Putamen (tissue), 1 donor: ENCODE measurements around the gene POLR3A.
"Not testable (repeated sequence)": the region's sequence is repeated elsewhere in the genome, so short reads cannot be mapped to it uniquely, and the experiment has no call there.

Source experiments
- DNase-seq: peaks from one replicate; pipeline ENCODE4 v3.0.0-alpha.2; 2016; ENCODE audit warnings: low spot score

POLR3A gene

DNA sequence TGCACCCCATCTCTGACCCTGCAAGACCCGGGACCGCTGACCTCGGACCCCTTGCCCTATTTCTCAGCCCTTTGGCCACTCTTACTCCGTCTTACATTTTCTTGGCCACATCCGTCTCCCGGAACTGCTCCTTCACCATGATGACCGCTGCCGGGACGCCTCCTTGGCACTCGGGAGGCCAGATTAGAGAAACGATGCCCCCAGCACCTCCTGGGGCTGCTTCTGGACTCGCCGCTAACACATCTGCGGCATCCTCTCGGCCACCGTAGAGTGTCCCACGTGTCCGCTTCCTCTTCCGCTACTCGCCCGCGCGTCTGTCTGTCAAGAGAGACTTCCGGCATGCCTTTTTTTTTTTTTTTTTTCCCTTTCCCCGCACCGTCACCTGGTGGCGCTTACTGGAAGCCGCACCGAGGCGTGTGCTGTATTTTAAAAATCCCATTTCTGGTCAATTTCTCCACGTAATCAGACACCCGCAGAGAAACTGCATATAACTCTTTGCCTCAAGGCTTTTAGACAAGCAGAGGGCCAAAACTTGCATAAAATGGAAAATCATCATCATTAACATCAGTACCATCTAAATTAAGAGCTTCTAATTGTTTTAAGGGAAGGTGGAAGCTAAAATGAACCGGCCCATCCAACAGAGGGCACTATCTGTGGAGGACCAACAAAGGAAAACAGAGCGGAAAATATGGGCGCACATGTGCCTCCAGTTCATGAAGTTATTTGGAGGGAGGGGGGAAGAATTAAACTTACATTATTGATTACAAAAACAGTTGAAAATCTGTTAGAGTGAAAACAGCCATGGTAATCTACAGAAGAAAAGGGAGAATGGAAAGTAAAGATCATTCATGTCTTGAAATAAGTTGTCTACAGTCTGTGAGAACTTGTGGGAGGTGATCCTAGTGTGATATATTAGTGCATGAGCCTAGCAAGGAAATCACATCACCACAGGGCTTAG, at the start of gene POLR3A:
POLR3A (minus strand) TSS at position 247 of the 958 bp plus-strand sequence; CDS start at position 139, 108 bp downstream.
- peak; percentile 88 for DNase-seq

DNA sequence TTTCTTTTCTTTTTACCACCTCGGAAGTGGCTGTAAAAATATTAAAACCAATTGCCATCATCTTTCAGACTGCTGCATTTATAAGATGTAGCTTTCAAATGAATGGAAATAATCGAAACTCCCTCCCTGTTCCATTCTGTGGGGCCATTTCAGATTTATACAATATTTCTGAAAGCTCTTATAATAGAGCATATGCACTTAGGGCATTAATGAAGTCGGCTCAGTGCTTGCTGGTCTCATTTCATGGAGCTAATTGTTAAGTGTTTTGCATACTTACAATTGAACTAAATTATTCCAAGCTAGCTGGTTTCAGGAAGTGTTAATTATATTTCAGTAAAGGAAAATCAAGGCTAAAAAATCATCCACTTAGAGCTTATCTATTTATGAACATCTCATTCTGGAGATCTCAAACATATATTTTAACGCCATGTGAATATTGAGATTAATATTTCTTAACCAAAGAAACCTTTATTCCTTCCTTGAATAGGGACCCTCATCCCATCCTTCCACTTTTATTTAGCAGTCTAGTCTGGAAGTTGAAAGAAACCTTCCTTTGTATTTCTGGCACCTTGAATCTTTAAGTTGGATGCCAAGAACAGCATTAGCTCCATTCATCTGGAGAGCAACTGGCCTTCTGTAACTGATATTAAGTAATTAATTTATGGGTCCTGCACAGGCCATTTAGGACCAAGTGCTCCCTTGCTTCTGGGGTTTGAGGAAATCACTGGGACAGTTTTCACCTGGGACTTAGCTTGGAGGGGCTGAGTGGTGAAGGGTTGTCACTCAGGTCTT, 49.4 kb upstream of the POLR3A start:
- DNase-seq: no peak

DNA sequence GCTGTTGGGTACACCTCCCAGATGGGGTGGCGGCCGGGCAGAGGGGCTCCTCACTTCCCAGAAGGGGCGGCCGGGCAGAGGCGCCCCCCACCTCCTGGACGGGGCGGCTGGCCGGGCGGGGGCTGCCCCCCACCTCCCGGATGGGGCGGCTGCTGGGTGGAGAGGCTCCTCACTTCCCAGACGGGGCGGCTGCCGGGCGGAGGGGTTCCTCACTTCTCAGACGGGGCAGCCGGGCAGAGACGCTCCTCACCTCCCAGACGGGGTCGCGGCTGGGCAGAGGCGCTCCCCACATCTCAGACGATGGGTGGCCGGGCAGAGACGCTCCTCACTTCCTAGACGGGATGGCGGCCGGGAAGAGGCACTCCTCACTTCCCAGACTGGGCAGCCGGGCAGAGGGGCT, 46.5 kb upstream of the POLR3A start:
- DNase-seq: not testable (repeated sequence)

DNA sequence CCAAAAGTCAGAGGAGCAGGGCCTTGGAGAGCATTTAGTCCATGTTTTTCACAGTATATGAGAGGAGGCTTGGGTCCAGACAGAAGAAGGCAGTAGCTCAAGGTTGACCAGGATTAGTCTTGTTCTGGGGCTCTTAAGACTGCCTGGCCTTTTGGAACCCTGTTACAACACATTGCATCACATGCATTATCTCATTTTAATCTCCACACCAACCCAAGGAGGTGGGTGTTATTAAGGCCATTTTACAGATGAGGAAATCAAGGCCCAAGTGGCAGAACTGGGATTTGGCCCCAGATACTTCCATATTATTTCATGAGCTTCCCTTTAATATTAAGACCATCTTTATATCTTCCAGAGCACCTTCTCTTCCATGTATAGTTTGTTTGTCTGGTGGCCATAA, 43.2 kb upstream of the POLR3A start:
- DNase-seq: no peak

DNA sequence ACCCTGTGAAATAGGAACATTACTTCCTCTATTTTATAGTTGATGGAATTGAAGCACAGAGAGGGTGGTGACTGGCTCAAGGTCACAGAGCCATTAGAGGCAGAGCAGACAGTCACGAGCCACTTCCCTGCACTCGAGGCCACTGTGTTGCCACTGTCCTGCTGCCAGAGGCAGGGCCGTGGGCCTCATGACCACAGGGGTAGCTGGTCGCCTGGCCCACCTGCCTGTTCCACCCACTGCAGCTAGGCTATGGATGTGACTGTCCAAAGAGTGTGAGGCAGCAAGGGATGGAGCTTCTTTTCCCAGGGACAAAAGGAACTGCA, 42.5 kb upstream of the POLR3A start:
- no peak for DNase-seq

DNA sequence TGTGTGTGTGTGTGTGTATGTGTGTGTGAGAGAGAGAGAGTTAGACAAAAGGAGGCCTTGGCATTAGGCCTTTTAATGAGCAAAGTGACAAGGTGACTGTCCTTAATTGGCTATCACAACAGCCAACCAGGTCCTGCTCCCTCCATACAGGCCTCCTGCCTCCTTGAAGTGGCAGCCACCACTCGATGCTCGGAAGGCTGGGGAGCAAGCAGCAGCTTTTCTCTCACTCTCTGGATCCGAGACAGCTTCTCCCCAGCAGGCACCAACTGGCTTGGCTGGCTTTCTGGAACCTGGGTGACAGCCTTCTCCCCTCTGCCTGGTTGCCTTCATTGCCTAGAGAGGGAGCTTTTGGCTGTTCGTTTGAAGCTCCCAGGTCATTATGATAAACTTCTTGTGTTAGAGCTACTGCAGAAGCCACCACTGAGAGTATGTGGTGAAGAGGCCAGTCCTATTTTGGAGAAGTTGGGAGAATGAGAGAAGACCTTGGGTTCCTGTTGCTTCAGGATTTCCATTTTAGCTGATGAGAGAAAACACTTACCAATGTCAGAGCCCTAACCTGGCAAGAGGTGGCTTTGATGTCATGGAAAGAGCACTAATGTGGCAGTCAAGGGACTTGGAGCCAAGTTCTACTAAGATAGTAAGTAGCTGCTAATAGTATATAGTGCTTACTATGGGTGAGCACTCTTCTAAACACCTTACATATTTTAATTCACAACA, 42.0 kb upstream of the POLR3A start:
- DNase-seq: no peak

DNA sequence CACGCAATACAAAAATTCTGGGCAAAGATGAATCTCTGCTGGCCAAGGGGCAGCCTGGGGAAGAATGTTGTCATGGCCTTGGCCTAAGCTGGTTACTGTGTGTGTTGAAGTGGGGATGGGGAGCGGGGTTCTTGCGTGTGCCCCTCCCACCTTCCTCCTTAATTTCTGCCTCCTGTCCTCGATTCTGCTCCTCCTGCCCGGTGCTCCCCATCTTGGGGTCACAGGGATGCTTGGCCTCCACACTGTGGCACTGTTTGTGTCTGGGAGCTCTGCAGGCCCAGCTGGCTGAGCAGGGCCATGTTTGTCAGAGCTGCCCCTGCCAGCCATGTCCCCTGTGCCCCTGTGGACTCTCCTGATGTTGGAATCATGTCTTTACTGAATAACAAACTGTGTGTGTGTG, 41.4 kb upstream of the POLR3A start:
- no peak for DNase-seq

DNA sequence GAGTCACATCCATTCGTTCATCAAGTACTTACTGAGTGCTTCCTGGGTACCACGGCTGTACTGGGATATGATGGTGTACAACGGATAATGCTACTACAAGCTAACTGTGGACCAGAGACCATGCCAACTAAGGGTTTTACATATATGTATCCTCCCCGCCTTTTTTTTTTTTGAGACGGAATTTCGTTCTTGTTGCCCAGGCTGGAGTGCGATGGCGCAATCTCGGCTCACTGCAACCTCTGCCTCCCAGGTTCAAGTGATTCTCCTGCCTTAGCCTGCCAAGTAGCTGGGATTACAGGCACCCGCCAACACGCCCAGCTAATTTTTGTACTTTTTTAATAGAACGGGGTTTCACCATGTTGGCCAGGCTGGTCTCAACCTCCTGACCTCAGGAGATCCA, 40.7 kb upstream of the POLR3A start:
- not testable (repeated sequence) for DNase-seq

DNA sequence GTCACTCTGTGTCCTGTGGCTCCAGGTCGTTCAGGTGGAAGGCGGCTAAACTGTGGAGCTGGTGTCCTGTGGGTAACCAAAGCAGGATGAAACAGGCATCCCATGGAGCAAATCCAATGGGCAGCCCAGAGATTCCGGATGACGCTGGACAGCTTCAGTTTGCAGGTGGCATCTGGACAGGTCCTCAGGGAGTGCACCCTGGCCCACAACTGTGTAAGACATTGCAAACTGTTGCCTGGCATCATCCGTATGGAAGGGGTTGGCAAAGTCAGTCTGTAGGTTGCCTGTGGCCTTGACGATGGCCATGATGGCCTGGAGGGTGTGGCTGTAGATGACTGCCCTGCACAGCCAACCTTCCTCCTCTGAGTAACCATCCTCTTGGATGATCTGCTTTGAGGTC, 39.8 kb upstream of the POLR3A start:
- DNase-seq: no peak

DNA sequence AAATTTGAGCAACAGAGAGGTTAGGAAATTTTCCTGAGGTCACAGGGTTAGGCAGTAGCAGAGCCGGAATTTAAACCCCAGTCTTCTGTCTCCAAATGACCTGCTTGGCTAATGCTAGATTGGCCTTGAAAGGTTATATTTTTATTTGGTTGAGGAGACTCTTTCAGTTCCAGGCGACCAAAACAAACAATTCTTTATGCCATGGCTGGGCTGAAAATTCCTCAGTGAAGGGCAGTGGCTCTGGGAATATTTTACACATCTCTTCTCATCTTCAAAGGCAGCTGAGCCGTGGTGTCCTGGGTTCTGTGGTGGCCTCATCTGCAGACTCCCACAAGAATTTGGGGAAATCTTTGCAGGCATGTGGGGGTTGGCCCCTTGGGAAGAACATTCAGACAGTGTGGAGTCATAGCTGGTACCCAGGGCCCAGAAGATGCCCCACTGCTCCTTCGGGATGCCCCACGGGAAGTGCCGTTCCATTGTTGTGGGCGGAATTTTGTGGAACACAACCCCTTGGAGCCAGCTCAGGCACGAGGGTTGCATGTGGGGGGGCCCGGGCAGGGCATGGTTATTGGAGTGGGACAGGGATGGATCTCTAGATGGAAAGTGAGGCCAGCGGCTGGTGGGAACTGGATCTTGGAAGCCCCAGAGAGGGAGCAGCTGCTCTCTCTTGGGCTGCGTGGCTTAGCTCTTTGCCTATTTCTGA, 37.6 kb upstream of the POLR3A start:
- DNase-seq: no peak

DNA sequence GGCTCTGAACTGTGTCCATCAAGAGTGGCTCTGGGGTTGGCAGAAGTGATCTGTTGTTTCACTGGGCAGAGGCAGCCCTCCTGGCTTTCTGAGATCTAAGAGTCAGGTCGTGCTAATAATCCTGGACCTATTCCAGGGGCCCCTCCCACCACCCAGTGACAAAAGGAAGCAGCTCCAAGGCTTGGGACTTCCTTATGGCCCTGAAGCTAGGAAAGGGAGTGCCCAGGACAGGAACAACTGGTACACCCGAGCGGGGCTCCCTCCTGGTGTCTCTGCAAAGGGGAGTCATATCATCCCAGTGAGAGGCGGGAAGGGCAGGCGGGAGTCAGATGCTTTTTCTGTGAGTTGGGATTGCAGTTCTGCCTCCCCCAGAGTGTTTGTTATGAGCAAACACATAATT, 36.7 kb upstream of the POLR3A start:
- no peak for DNase-seq

DNA sequence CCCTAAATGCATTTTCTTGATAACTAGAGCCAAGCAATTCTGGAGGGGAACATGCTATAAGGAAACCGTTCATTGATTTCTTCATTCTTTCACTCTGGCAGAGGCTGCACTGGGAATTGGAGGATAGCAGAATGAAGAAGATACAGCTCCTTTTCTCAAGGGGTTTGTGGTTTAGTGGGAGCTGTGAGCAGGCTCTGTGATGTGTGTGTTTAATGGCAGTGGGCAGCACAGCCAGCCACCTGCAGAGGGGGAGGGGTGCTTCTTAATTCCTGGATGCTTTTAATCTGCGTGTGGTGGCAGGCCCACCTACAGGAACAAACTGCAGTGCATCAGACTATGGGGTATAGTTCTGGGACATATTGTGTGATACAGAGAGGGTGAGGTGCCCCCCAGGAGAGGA, 36.3 kb upstream of the POLR3A start:
- no peak for DNase-seq

DNA sequence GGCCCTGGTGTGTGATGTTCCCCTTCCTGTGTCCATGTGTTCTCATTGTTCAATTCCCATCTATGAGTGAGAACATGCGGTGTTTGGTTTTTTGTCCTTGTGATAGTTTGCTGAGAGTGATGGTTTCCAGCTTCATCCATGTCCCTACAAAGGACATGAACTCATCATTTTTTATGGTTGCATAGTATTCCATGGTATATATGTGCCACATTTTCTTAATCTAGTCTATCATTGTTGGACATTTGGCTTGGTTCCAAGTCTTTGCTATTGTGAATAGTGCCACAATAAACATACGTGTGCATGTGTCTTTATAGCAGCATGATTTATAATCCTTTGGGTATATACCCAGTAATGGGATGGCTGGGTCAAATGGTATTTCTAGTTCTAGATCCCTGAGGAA, 35.6 kb upstream of the POLR3A start:
- not testable (repeated sequence) for DNase-seq

DNA sequence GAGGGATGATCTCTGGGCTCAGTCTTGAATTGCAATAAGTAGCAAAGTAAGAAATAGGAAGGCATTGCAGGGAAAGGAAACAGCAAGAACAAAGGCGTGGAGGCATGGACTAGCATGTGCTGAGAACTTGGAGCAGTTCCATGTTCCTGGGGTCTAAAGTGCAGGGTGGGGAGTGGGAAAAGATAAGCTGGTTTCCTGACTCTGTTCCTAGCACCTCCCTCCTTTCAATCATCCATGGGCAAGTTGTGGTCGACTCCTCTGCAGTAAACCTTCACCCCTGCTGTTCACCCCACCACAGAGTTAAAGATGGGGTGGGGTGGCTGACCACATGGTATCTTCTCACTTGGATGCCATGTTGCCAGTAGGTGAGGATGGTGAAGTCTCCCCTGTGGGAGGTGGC, 33.9 kb upstream of the POLR3A start:
- no peak for DNase-seq

DNA sequence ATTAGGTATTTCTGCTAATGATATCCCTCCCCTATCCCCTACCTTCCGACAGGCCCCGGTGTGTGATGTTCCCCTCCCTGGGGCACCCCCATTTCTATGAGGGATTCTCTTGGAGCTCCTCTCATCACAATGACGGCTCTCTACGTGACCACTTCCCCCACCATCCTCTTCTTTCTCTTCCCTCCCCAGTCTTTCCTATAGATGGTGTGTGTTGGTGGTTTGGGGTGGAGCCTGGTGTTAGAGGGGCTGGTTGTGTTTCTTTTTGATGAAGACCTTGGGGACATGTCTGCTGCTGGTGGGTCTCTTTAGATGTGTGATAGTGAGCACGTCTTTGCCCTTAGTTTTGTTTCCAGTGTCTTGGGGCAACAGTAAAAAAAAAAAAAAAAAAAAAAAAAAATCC, 33.0 kb upstream of the POLR3A start:
- DNase-seq: no peak

DNA sequence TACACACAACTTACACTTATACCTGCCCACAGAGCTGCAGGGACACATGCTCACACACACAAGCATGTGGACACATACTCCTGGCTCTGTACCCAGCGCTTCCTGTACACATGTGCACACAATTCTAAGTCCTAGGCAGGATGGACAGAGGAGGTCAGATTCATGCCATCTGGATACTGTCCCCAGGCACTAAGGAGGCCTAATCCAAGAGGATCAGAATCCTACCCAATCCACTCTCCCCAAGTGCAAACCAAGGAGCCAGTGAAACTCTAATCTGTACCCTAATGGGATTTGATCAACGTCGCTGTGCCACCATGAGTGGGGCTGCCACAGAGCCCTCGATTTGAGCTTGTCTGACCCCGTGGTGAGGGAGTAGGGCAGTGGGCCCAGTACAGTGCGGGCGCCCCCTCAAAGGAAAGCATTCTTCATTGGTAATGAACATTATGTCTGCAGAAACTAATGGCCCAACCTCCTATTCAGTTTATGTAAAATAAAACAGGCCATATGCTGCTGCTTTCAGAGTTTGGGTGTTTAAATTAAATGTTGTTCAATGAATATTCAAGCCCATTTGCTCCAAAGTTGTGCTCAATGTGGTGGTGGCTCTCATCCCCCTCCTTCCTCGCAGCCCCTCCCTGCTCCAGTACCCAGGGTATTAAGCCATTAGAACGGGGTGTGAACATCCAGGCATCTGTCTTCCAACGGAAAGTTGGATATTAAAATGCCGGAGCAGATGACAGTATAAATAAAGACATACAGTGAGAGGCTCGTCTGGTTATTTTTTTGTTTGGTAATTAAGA, 30.8 kb upstream of the POLR3A start:
- DNase-seq: no peak

DNA sequence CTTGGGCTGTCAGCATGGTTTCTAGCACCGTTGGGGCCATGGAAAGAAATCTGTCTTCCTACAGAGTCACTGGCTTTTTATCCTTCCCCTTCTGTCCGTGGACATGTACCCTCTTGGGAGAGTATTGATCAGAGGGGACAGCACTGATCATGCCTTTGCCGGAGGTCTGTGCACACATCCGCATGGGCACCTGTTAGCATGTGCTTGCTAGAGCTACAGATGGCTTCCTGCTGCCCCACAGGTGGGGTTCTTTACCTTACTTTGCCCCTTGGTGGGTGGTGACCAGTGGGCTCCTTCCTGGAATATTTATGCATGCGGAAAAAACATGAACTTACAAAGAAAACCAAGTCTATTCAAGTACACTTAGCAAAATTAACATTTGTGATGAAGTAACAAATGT, 29.2 kb upstream of the POLR3A start:
- no peak for DNase-seq

DNA sequence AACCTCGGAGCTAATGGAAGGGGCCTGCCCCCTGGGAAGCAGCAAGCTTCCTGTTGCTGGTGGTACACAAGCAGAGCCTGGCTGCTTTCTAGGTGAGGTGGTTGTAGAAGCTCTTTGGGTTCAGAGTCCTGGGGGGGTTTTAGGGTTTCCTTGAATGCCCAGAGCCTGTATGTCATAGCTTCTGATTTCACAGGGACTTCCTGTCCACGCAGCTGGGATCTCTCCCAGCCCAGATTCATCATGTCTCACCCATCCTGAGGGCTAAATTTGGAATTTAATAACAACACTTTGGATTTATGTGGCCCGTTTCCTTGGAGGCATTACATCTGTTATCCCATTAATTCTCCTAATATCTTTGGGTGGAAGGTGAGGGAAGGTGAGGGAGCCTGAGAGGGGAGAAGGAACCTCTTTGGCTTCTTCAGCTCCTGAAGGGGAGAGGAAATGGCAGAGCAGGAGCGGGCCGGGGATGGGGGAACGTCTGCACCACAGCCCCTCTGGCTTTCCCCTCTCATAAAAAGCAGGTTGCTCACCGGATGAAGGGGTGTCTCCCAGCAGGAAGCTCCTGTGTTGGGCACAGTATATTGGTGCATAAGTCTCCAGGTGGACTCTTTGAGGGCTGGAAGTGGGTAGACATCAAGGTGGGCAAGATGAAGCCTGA, 24.0 kb upstream of the POLR3A start:
- DNase-seq: no peak

DNA sequence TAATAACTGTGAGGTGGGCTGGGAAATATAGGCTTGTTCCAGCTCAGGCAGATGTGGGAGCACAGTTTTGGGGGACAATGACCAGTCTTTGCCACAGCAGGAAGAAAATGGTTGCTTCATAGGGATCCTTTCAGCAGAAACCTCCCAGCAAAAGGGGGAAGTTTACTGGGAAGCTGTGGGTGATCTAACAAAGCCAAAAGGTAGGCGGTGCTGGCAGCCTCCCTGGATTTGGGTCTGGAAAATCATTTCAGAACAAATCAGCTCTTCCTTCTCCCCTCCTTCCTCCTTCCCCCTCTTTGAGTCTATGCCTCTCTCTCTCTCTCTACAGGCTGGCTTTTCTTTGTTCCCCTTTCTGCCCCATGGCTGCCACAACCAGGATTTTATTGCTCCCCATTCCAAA, 20.5 kb upstream of the POLR3A start:
- no peak for DNase-seq

DNA sequence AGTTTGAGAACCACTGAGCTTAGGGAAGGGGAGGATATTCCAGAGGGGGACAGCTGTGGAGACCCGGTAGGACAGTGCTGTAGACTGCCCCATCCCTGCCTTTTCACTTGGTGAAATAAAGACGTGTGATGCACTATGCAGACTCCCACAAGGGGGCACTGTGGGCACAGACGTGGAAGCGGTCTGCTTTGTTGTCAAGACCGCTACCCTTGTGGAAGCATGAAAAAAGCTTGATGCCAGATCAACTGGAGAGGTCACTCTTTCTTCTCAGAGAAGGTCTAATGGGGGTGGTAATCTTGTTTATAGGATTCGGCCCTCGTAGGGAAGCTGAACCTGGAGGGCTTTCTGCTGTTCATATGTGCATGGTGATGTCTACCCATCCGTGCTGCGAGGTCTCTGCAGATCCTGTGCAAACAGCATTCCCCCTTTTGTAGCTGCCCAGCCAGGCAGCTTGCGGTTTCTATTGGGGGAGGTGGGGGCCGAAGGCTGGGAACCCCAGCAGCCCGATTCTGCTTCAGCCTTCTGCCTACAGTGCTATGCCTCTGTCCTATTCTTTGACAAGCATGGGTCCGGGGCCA, 18.1 kb upstream of the POLR3A start:
- DNase-seq: peak; percentile 84
